ENCODE results near the gene SLC2A9.
A peak's percentile ranks its signal among the peaks of the same experiment; 100 is the strongest.

SLC2A9 gene

DNA sequence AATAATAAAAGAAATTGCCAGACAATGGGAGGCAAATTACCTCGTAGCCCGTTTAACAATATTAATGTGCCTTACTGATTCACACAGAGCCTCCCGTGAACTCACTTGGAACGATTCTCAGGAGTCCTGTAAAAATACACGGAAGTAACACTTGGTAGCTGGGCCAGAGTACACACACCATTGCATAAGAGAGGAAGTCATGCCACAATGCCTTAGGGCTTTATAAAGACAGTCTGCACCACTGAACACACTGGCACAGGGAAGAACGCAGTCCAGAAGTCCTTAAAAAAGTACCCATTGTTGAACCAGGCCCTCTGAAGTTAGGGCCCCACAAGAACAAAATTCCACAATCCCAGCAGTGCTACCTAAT, 15.1 kb downstream of the SLC2A9 start:
- Histone ChIP-seq H3K9me3 (ENCODE audit: insufficient read depth, low read depth, low read length) (peaks cover 1% of the 10 kb centered on the region), H3K9ac (ENCODE audit: low read length) (no peak overlapping the region), H2BK120ac (ENCODE audit: insufficient read depth, low read length, poor library complexity) (no peak overlapping the region), H3K18ac (ENCODE audit: low read length) (no peak overlapping the region), H3K36me3 (ENCODE audit: control insufficient read depth in 1 of 2, insufficient read depth in 2 of 2, low read length in 2 of 2) (no peaks in the 10 kb centered on the region), H3K27me3 (ENCODE audit: insufficient read depth, low read length) (no peaks in the 10 kb centered on the region), H3K23ac (ENCODE audit: low read length) (no peak overlapping the region), H2AK5ac (ENCODE audit: low read length) (peak overlapping the region; percentile 38), H4K8ac (ENCODE audit: low read depth, low read length) (peak overlapping the region; percentile 13), H2BK5ac (ENCODE audit: low read depth, low read length, poor library complexity) (no peak overlapping the region), H2BK12ac (ENCODE audit: low read length) (no peak overlapping the region), H3K4me2 (ENCODE audit: low read length) (no peak overlapping the region), H3K79me1 (ENCODE audit: low read length) (peaks cover 5% of the 10 kb centered on the region), H3K4me3 (ENCODE audit: low read depth, low read length) (no peak overlapping the region), H3K14ac (ENCODE audit: low read length) (no peak overlapping the region), H3K4ac (ENCODE audit: low read depth, low read length) (no peak overlapping the region), H2AFZ (ENCODE audit: insufficient read depth, low read length, poor library complexity) (no peak overlapping the region), H3K4me1 (ENCODE audit: control insufficient read depth in 1 of 2, insufficient read depth in 2 of 2, low read length in 2 of 2) (peaks cover 9 to 12% of the 10 kb centered on the region in 2 experiments), H3K79me2 (ENCODE audit: control insufficient read depth, insufficient read depth, low read length, poor library complexity) (no peaks in the 10 kb centered on the region), H3K27ac (ENCODE audit: low read depth, low read length) (peak overlapping the region; percentile 24), H4K12ac (ENCODE audit: low read depth, low read length) (no peak overlapping the region), H4K91ac (ENCODE audit: low read depth, low read length) (no peak overlapping the region)
- DNase-seq = peak; percentile 17 to 55
- WGBS (ENCODE audit: extremely low coverage, insufficient coverage, insufficient read length) = no CpG with 5 or more reads among the region's 6 CpGs

- DNase-seq = no peak
- Histone ChIP-seq H2AFZ (ENCODE audit: insufficient read depth, low read length, poor library complexity) (no peak overlapping the region), H4K91ac (ENCODE audit: low read depth, low read length) (no peak overlapping the region), H3K4me1 (ENCODE audit: control insufficient read depth in 1 of 2, insufficient read depth in 2 of 2, low read length in 2 of 2) (peaks cover 9 to 12% of the 10 kb centered on the region in 2 experiments), H3K9me3 (ENCODE audit: insufficient read depth, low read depth, low read length) (peaks cover 1% of the 10 kb centered on the region), H3K23ac (ENCODE audit: low read length) (no peak overlapping the region), H3K36me3 (ENCODE audit: control insufficient read depth in 1 of 2, insufficient read depth in 2 of 2, low read length in 2 of 2) (no peaks in the 10 kb centered on the region), H4K12ac (ENCODE audit: low read depth, low read length) (no peak overlapping the region), H3K27ac (ENCODE audit: low read depth, low read length) (no peak overlapping the region), H2BK12ac (ENCODE audit: low read length) (no peak overlapping the region), H4K8ac (ENCODE audit: low read depth, low read length) (no peak overlapping the region), H3K18ac (ENCODE audit: low read length) (no peak overlapping the region), H3K14ac (ENCODE audit: low read length) (no peak overlapping the region), H3K4me3 (ENCODE audit: low read depth, low read length) (no peak overlapping the region), H3K9ac (ENCODE audit: low read length) (no peak overlapping the region), H3K79me2 (ENCODE audit: control insufficient read depth, insufficient read depth, low read length, poor library complexity) (no peaks in the 10 kb centered on the region), H3K79me1 (ENCODE audit: low read length) (peaks cover 5% of the 10 kb centered on the region), H3K27me3 (ENCODE audit: insufficient read depth, low read length) (no peaks in the 10 kb centered on the region), H3K4me2 (ENCODE audit: low read length) (no peak overlapping the region), H2BK5ac (ENCODE audit: low read depth, low read length, poor library complexity) (no peak overlapping the region), H2AK5ac (ENCODE audit: low read length) (no peak overlapping the region), H2BK120ac (ENCODE audit: insufficient read depth, low read length, poor library complexity) (no peak overlapping the region), H3K4ac (ENCODE audit: low read depth, low read length) (no peak overlapping the region)
- WGBS (ENCODE audit: extremely low coverage, insufficient coverage, insufficient read length) = no CpG with 5 or more reads among the region's 4 CpGs
These were observed 15.7 kb downstream of the SLC2A9 start for GRCh38 chr4:10005632-10006031.

GRCh38 chr4:10003666-10004065, 17.6 kb downstream of the SLC2A9 start:
- Histone ChIP-seq H3K4me1 (ENCODE audit: control insufficient read depth in 1 of 2, insufficient read depth in 2 of 2, low read length in 2 of 2) (peaks cover 9 to 12% of the 10 kb centered on the region in 2 experiments), H4K8ac (ENCODE audit: low read depth, low read length) (no peak overlapping the region), H2AFZ (ENCODE audit: insufficient read depth, low read length, poor library complexity) (no peak overlapping the region), H3K4me2 (ENCODE audit: low read length) (no peak overlapping the region), H3K79me1 (ENCODE audit: low read length) (peaks cover 5% of the 10 kb centered on the region), H4K91ac (ENCODE audit: low read depth, low read length) (no peak overlapping the region), H3K4ac (ENCODE audit: low read depth, low read length) (no peak overlapping the region), H3K27me3 (ENCODE audit: insufficient read depth, low read length) (no peaks in the 10 kb centered on the region), H4K12ac (ENCODE audit: low read depth, low read length) (no peak overlapping the region), H2AK5ac (ENCODE audit: low read length) (no peak overlapping the region), H3K36me3 (ENCODE audit: control insufficient read depth in 1 of 2, insufficient read depth in 2 of 2, low read length in 2 of 2) (no peaks in the 10 kb centered on the region), H3K14ac (ENCODE audit: low read length) (no peak overlapping the region), H3K79me2 (ENCODE audit: control insufficient read depth, insufficient read depth, low read length, poor library complexity) (no peaks in the 10 kb centered on the region), H3K9ac (ENCODE audit: low read length) (no peak overlapping the region), H3K27ac (ENCODE audit: low read depth, low read length) (no peak overlapping the region), H3K4me3 (ENCODE audit: low read depth, low read length) (no peak overlapping the region), H2BK5ac (ENCODE audit: low read depth, low read length, poor library complexity) (no peak overlapping the region), H2BK120ac (ENCODE audit: insufficient read depth, low read length, poor library complexity) (no peak overlapping the region), H3K9me3 (ENCODE audit: insufficient read depth, low read depth, low read length) (peaks cover 1% of the 10 kb centered on the region), H2BK12ac (ENCODE audit: low read length) (no peak overlapping the region), H3K23ac (ENCODE audit: low read length) (no peak overlapping the region), H3K18ac (ENCODE audit: low read length) (no peak overlapping the region)
- WGBS (ENCODE audit: extremely low coverage, insufficient coverage, insufficient read length) = no CpG with 5 or more reads among the region's 2 CpGs
- no peak for DNase-seq

- no peak overlapping the region for H2AK5ac ChIP-seq (ENCODE audit: low read length)
These were observed 19.0 kb downstream of the SLC2A9 start for GRCh38 chr4:10002278-10002677.

More at GRCh38 chr4:10002278-10002677, 19.0 kb downstream of the SLC2A9 start:
- H3K79me1 ChIP-seq (ENCODE audit: low read length) = peaks cover 5% of the 10 kb centered on the region
- no peak overlapping the region for H2BK12ac ChIP-seq (ENCODE audit: low read length)
- H2BK5ac ChIP-seq (ENCODE audit: low read depth, low read length, poor library complexity) = no peak overlapping the region
- H3K79me2 ChIP-seq (ENCODE audit: control insufficient read depth, insufficient read depth, low read length, poor library complexity) = no peaks in the 10 kb centered on the region
- H3K4me2 ChIP-seq (ENCODE audit: low read length) = no peak overlapping the region
- H3K18ac ChIP-seq (ENCODE audit: low read length) = no peak overlapping the region
- H3K9ac ChIP-seq (ENCODE audit: low read length) = no peak overlapping the region
- H3K4ac ChIP-seq (ENCODE audit: low read depth, low read length) = no peak overlapping the region
- no peak overlapping the region for H3K14ac ChIP-seq (ENCODE audit: low read length)
- H3K23ac ChIP-seq (ENCODE audit: low read length) = no peak overlapping the region
- no peak overlapping the region for H3K27ac ChIP-seq (ENCODE audit: low read depth, low read length)
- H2BK120ac ChIP-seq (ENCODE audit: insufficient read depth, low read length, poor library complexity) = no peak overlapping the region
- no peak overlapping the region for H3K4me3 ChIP-seq (ENCODE audit: low read depth, low read length)
- no peaks in the 10 kb centered on the region for H3K36me3 ChIP-seq (ENCODE audit: control insufficient read depth in 1 of 2, insufficient read depth in 2 of 2, low read length in 2 of 2)
- no peaks in the 10 kb centered on the region for H3K27me3 ChIP-seq (ENCODE audit: insufficient read depth, low read length)
- peaks cover 8 to 9% of the 10 kb centered on the region in 2 experiments for H3K4me1 ChIP-seq (ENCODE audit: control insufficient read depth in 1 of 2, insufficient read depth in 2 of 2, low read length in 2 of 2)
- no peak overlapping the region for H4K12ac ChIP-seq (ENCODE audit: low read depth, low read length)
- H3K9me3 ChIP-seq (ENCODE audit: insufficient read depth, low read depth, low read length) = peaks cover 1% of the 10 kb centered on the region
- H2AFZ ChIP-seq (ENCODE audit: insufficient read depth, low read length, poor library complexity) = no peak overlapping the region
- no peak overlapping the region for H4K8ac ChIP-seq (ENCODE audit: low read depth, low read length)
- DNase-seq = no peak
- no CpG with 5 or more reads among the region's 2 CpGs for WGBS (ENCODE audit: extremely low coverage, insufficient coverage, insufficient read length)
- no peak overlapping the region for H4K91ac ChIP-seq (ENCODE audit: low read depth, low read length)
